ENCODE data around the gene TBC1D9B.

DNA sequence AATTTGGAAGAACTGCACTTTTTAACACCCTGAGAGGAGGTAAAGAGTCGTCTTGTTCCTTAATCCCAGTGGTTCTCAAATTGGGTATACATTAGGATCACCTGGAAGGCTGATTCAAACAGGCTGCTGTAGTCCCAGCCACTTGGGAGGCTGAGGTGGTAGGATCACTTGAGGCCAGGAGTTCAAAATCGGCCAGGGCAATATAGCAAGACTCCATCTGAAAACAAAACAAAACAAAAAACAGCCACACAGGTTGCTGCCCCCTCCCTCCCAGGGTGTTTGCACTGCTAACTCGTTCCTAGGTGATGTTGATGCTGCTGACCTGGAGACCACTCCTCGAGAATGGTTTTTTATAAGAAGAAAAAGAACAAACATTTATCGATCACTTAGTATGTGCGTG is 1.5 kb upstream of the TBC1D9B start:
- TF ChIP-seq CTCF (IDR thresholded peaks at IDR 0.05) (no peak), POLR2A (IDR thresholded peaks at IDR 0.05) (no peak)

Data from lower leg skin (tissue), 3 donors.